Activated B cell treated with CpG ODN at 0.5 μM for 24 hours (primary cell): ENCODE results near the gene ANGEL1. TPM values are rescaled to one million over a fixed set of nuclear protein-coding genes. Genes with fewer than 3 reads are reported as not detected.

Experiments used
- ATAC-seq: fragments of 200-7000 bp; cut with Tn5 transposase; one replicate; pipeline ENCODE4 v1.10.0; 2021; ENCODE audit warnings: low read depth, mild to moderate bottlenecking, moderate library complexity
- CTCF ChIA-PET: fragments of 350-600 bp; sonication (Branson Sonifier 250); formaldehyde crosslinking; loops from one replicate; lab custom pipeline; 2021; ENCODE audit warnings: antibody characterized with exemption; lab: Charles Lee
- POLR2A ChIA-PET: fragments of 350-600 bp; sonication (Branson Sonifier 250); formaldehyde crosslinking; loops from one replicate; lab custom pipeline; 2021; ENCODE audit warnings: antibody characterized with exemption; lab: Charles Lee
- DNase-seq: peaks from one replicate; pipeline ENCODE4 v3.0.0; 2022
- H3K27ac Mint-ChIP-seq: one replicate; pipeline ENCODE4 v1.8.0; 2020; ENCODE audit warnings: mixed read lengths
- H3K27me3 Mint-ChIP-seq: one replicate; pipeline ENCODE4 v1.8.0; 2021; ENCODE audit warnings: mixed read lengths
- H3K36me3 Mint-ChIP-seq: one replicate; pipeline ENCODE4 v1.8.0; 2021; ENCODE audit warnings: low read depth, mixed read lengths
- H3K4me1 Mint-ChIP-seq: one replicate; pipeline ENCODE4 v1.8.0; 2021; ENCODE audit warnings: mixed read lengths
- H3K4me3 Mint-ChIP-seq: one replicate; pipeline ENCODE4 v1.8.0; 2020; ENCODE audit warnings: mild to moderate bottlenecking, mixed read lengths
- H3K9me3 Mint-ChIP-seq: one replicate; pipeline ENCODE4 v1.8.0; 2020; ENCODE audit warnings: mixed read lengths
- CTCF ChIP-seq: fragments of 200-600 bp; IDR thresholded peaks from one replicate; pipeline ENCODE4 v1.8.0; 2022; ENCODE audit warnings: antibody characterized with exemption, mild to moderate bottlenecking
- intact Hi-C: fragments of 100-400 bp; cut with micrococcal nuclease; formaldehyde crosslinking; loops from one replicate; pipeline ENCODE4 v1.15.1; 2024
- total RNA-seq: library from RNA; stranded (reverse); gene quantifications from 2 replicates; pipeline ENCODE4 v1.2.3, GENCODE V29; 2022

Gene ANGEL1
- total RNA-seq, 1 donor from 2014 or later = 17.9 TPM

GRCh38 chr14:76780875-76781647 lies 31.6 kb downstream of the ANGEL1 start:
- no peak for TF ChIP-seq CTCF
- CTCF ChIA-PET = no interaction called here

GRCh38 chr14:76780360-76780759 lies 32.3 kb downstream of the ANGEL1 start:
- H3K27ac Mint-ChIP-seq = no peak overlapping the region
- H3K4me1 Mint-ChIP-seq = no peaks in the 10 kb centered on the region
- no peak overlapping the region for H3K4me3 Mint-ChIP-seq
- no peaks in the 10 kb centered on the region for H3K9me3 Mint-ChIP-seq
- ChIA-PET POLR2A (no interaction called here), CTCF (interaction anchor here (0.6 kb wide), 1 partner anchor 61 kb away, joined by 3 read pairs; no protein-coding TSS in a partner anchor)
- no peak for ATAC-seq
- no peaks in the 10 kb centered on the region for H3K27me3 Mint-ChIP-seq
- no peak for DNase-seq
- intact Hi-C loops = no loop called here
- peaks cover 33% of the 10 kb centered on the region for H3K36me3 Mint-ChIP-seq
- TF ChIP-seq CTCF = no peak

More at GRCh38 chr14:76780875-76781647, 31.6 kb downstream of the ANGEL1 start:
- no peaks in the 10 kb centered on the region for H3K9me3 Mint-ChIP-seq
- POLR2A ChIA-PET = no interaction called here
- no peak overlapping the region for H3K4me3 Mint-ChIP-seq
- H3K36me3 Mint-ChIP-seq = peaks cover 38% of the 10 kb centered on the region
- H3K4me1 Mint-ChIP-seq = no peaks in the 10 kb centered on the region
- ATAC-seq (no peak), DNase-seq (no peak)
- intact Hi-C loops = no loop called here
- H3K27ac Mint-ChIP-seq = no peak overlapping the region
- no peaks in the 10 kb centered on the region for H3K27me3 Mint-ChIP-seq

GRCh38 chr14:76780058-76780345 lies 32.7 kb downstream of the ANGEL1 start:
- H3K4me1 Mint-ChIP-seq = no peaks in the 10 kb centered on the region
- no peak overlapping the region for H3K27ac Mint-ChIP-seq
- peaks cover 29% of the 10 kb centered on the region for H3K36me3 Mint-ChIP-seq
- no peak for TF ChIP-seq CTCF
- CTCF ChIA-PET = interaction anchor here (0.6 kb wide), 1 partner anchor 61 kb away, joined by 3 read pairs; no protein-coding TSS in a partner anchor
- POLR2A ChIA-PET = no interaction called here
- intact Hi-C loops = no loop called here
- H3K4me3 Mint-ChIP-seq = no peak overlapping the region
- H3K9me3 Mint-ChIP-seq = no peaks in the 10 kb centered on the region
- no peaks in the 10 kb centered on the region for H3K27me3 Mint-ChIP-seq
- ATAC-seq (no peak), DNase-seq (no peak)

- ChIA-PET POLR2A (no interaction called here), CTCF (interaction anchor here (0.6 kb wide), 1 partner anchor 62 kb away, joined by 3 read pairs; no protein-coding TSS in a partner anchor)
- ATAC-seq (no peak), DNase-seq (no peak)
- TF ChIP-seq CTCF = no peak
- no peaks in the 10 kb centered on the region for H3K9me3 Mint-ChIP-seq
- intact Hi-C loops = no loop called here
- H3K27ac Mint-ChIP-seq = no peak overlapping the region
- peaks cover 25% of the 10 kb centered on the region for H3K36me3 Mint-ChIP-seq
- H3K27me3 Mint-ChIP-seq = no peaks in the 10 kb centered on the region
- no peaks in the 10 kb centered on the region for H3K4me1 Mint-ChIP-seq
- H3K4me3 Mint-ChIP-seq = no peak overlapping the region
Measured at GRCh38 chr14:76779221-76780057, 33.2 kb downstream of the ANGEL1 start.
